SU-DHL-6 (cell line): ENCODE measurements around the gene LRRC53.

Source experiments
- H2AFZ ChIP-seq: fragments of 200-600 bp; sonication (generic); 2 replicates; pipeline ENCODE4 v1.6.1; 2014; ENCODE audit warnings: low read depth, mild to moderate bottlenecking, moderate library complexity, mixed read lengths, antibody characterized with exemption, low read length; ENCODE audit not compliant: severe bottlenecking
- H3F3A ChIP-seq: fragments of 200-600 bp; shearing (Covaris generic); 2 replicates; pipeline ENCODE4 v1.6.0; 2016; ENCODE audit warnings: antibody characterized with exemption, mild to moderate bottlenecking; ENCODE audit not compliant: insufficient read depth
- H3K27ac ChIP-seq: fragments of 200-600 bp; sonication (generic); 2 replicates; pipeline ENCODE4 v1.5.1; 2016; ENCODE audit warnings: low read depth, mild to moderate bottlenecking, low read length, moderate library complexity, mixed read lengths
- H3K27me3 ChIP-seq: fragments of 200-600 bp; sonication (generic), shearing (Covaris generic); 2 replicates; pipeline ENCODE4 v1.6.0; 2014; ENCODE audit warnings: mild to moderate bottlenecking, low read length
- H3K36me3 ChIP-seq: fragments of 200-600 bp; sonication (generic); 2 replicates; pipeline ENCODE4 v1.6.1; 2014; ENCODE audit warnings: mild to moderate bottlenecking, low read length, mixed read lengths
- H3K4me2 ChIP-seq: fragments of 300-600, 200-600 bp; shearing (Covaris generic), sonication (generic); 2 replicates; pipeline ENCODE4 v1.6.0; 2014; ENCODE audit warnings: low read length, low read depth, mild to moderate bottlenecking; ENCODE audit not compliant: poor library complexity, severe bottlenecking
- H3K4me3 ChIP-seq: fragments of 200-600 bp; sonication (generic); 2 replicates; pipeline ENCODE4 v1.5.1; 2014; ENCODE audit warnings: antibody characterized with exemption, low read length, mild to moderate bottlenecking, mixed read lengths; ENCODE audit not compliant: insufficient read depth, poor library complexity, severe bottlenecking
- H3K79me2 ChIP-seq: fragments of 200-600 bp; sonication (generic); 2 replicates; pipeline ENCODE4 v1.6.1; 2014; ENCODE audit warnings: mild to moderate bottlenecking, low read length, moderate library complexity; ENCODE audit not compliant: insufficient read depth
- H3K9ac ChIP-seq: fragments of 200-600 bp; sonication (generic); 2 replicates; pipeline ENCODE4 v1.7.0; 2014; ENCODE audit warnings: mild to moderate bottlenecking, low read length
- H3K9me2 ChIP-seq: fragments of 200-600 bp; sonication (generic); replicated peaks from 2 replicates; pipeline ENCODE4 v1.6.1; 2014; ENCODE audit warnings: low read length; ENCODE audit not compliant: insufficient read depth
- H3K9me3 ChIP-seq: fragments of 200-600 bp; sonication (generic); 2 replicates; pipeline ENCODE4 v1.6.1; 2014; ENCODE audit warnings: low read length, mixed read lengths; ENCODE audit not compliant: insufficient read depth
- H4K20me1 ChIP-seq: fragments of 200-600 bp; sonication (generic); 2 replicates; pipeline ENCODE4 v1.6.1; 2014; ENCODE audit warnings: low read depth, mild to moderate bottlenecking, antibody characterized with exemption, low read length, moderate library complexity, mixed read lengths
- EZH2phosphoT487 ChIP-seq: fragments of 200-600 bp; sonication (generic), shearing (Covaris generic); conservative IDR thresholded peaks from 2 replicates; pipeline ENCODE4 v1.6.1; 2018; ENCODE audit warnings: mild to moderate bottlenecking, antibody characterized with exemption, low read length, moderate library complexity, mixed read lengths
- TF ChIP-seq, protein P1 (sequence below): fragments of 200-600 bp; sonication (generic); IDR thresholded peaks from one replicate; pipeline ENCODE4 v1.5.1; 2017; ENCODE audit warnings: antibody characterized with exemption, mild to moderate bottlenecking, low read length, moderate library complexity; ENCODE audit not compliant: insufficient read depth, poor library complexity, severe bottlenecking

The LRRC53 gene

DNA sequence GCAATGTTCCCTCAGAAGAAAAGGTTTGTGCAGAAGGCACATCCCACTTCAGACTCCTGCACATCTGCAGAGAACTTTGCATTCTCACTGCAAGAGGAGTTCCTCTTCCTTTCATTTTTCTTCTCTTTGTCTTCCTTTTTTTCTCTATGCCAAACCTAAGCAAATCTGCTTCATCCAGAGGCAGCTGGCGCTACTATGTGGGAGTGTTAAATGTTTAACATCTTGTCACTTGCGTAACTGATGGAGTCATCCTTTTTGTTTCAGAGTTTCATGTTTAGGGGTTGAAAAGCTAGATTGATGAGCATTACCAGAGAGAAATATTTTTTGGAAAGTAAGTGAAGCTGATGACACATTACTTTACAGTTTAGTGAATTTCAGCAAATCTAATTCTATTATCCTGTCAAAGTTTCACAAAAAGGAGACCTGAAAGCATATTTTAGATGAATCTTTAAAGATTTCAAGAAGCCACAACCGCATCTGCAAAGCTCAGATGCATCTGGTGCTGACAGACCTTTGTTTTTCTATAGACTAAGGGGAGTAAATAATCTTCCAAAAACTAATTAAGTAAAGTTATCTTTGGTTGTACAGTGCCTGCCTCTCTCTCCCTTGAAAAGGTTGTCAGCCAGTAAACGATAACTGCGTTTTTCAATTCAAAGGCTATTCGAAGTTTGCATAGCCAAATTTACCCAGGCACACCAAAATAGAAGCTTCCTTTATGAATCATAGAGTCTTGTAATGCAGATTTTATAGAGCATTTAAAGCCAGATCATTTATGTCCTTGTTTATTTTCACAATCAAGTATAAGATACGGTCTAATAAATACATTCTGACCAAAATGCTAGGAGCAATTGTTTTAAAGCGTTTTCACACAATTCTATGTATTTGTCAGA lies 1.2 kb upstream of the LRRC53 start:
- Histone ChIP-seq H3K4me2 (no peak overlapping the region), H3F3A (no peaks in the 10 kb centered on the region), H4K20me1 (no peaks in the 10 kb centered on the region)

DNA sequence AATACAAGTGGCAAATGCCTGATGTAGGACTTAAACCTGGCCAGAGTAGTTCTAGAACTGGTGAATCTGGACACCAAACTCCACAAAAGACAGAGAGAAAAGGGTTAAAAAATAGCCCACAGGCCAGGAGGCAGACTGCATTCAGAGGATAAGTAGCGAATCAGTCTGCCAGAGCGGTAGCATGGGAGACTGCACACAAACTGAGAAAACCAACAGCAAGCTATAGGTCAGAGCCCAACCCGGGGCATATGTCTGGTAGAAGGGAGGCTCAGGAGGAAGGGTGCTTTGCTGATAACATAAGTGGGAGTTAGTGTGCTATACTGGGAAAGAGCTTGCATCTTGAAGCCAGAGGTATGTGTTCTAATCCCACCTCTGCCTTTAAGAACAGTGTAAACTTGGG lies 4.0 kb downstream of the LRRC53 start:
- Histone ChIP-seq H3K4me2 (no peak overlapping the region), H3K79me2 (no peaks in the 10 kb centered on the region), H3K9me2 (no peaks in the 10 kb centered on the region), H3K9ac (no peak overlapping the region), H3F3A (no peaks in the 10 kb centered on the region), H4K20me1 (no peaks in the 10 kb centered on the region), H3K27me3 (no peaks in the 10 kb centered on the region), H3K9me3 (no peaks in the 10 kb centered on the region), H3K36me3 (no peaks in the 10 kb centered on the region), H2AFZ (no peak overlapping the region), H3K4me3 (no peak overlapping the region), H3K27ac (no peak overlapping the region)
- TF ChIP-seq EZH2phosphoT487 = no peak
- TF ChIP-seq, protein P1, sequence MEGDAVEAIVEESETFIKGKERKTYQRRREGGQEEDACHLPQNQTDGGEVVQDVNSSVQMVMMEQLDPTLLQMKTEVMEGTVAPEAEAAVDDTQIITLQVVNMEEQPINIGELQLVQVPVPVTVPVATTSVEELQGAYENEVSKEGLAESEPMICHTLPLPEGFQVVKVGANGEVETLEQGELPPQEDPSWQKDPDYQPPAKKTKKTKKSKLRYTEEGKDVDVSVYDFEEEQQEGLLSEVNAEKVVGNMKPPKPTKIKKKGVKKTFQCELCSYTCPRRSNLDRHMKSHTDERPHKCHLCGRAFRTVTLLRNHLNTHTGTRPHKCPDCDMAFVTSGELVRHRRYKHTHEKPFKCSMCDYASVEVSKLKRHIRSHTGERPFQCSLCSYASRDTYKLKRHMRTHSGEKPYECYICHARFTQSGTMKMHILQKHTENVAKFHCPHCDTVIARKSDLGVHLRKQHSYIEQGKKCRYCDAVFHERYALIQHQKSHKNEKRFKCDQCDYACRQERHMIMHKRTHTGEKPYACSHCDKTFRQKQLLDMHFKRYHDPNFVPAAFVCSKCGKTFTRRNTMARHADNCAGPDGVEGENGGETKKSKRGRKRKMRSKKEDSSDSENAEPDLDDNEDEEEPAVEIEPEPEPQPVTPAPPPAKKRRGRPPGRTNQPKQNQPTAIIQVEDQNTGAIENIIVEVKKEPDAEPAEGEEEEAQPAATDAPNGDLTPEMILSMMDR = no peak

More for the DNA sequence above, 1.2 kb upstream of the LRRC53 start:
- Histone ChIP-seq H3K36me3 (no peaks in the 10 kb centered on the region), H3K9me3 (no peaks in the 10 kb centered on the region), H3K4me3 (no peak overlapping the region), H3K79me2 (no peaks in the 10 kb centered on the region), H3K9ac (no peak overlapping the region), H3K27me3 (no peaks in the 10 kb centered on the region), H3K27ac (no peak overlapping the region), H3K9me2 (no peaks in the 10 kb centered on the region), H2AFZ (no peak overlapping the region)
- no peak for TF ChIP-seq EZH2phosphoT487
- TF ChIP-seq, protein P1 = no peak

DNA sequence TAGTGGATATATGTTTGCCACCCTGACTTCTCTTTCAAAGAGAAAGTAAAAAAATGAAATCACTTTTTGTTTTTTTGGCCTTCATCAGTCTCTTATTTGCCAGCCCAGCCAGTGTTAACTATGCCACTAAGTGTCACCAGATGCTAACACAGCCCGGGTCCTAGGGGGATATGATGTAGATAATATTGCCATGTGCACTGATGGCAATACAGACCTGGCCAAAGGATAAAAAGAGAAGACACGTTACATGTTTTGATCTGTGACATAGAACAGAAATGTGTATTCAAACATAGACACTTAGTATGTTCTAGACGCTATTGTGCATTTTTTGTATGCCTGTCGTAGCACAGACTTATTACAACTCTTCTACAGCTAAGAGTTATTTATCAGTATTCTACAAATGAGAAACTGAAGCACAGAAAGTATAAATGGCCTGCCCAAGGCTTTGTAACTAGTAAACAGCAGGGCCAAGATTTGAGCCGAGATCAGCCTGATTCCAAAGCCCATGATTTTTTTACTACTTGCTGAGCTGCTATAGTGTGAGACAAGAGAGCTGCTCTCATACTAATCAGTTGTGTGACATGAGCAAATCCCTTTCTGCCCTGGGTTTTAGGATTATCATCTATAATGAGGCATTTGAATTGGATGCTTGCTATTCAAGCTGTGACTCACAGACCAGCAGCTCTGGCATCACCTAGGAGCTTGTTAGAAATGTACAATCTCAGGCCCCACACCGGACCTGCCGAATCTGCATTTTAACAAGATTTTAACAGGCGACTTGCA lies 6.3 kb downstream of the LRRC53 start:
- H3F3A ChIP-seq = no peaks in the 10 kb centered on the region
- no peaks in the 10 kb centered on the region for H3K9me2 ChIP-seq
- H3K4me2 ChIP-seq = no peak overlapping the region
- no peak overlapping the region for H2AFZ ChIP-seq
- H3K9me3 ChIP-seq = no peaks in the 10 kb centered on the region
- no peak overlapping the region for H3K4me3 ChIP-seq
- H3K27ac ChIP-seq = no peak overlapping the region
- no peaks in the 10 kb centered on the region for H3K79me2 ChIP-seq
- TF ChIP-seq EZH2phosphoT487 = no peak
- TF ChIP-seq, protein P1 = no peak
- no peaks in the 10 kb centered on the region for H4K20me1 ChIP-seq
- H3K9ac ChIP-seq = no peak overlapping the region
- H3K36me3 ChIP-seq = no peaks in the 10 kb centered on the region
- no peaks in the 10 kb centered on the region for H3K27me3 ChIP-seq
